ENCODE data around the gene PALB2.
A peak's percentile ranks its signal among the peaks of the same experiment; 100 is the strongest.
"Not testable (repeated sequence)": the region's sequence is repeated elsewhere in the genome, so short reads cannot be mapped to it uniquely, and the experiment has no call there.

The PALB2 gene

DNA sequence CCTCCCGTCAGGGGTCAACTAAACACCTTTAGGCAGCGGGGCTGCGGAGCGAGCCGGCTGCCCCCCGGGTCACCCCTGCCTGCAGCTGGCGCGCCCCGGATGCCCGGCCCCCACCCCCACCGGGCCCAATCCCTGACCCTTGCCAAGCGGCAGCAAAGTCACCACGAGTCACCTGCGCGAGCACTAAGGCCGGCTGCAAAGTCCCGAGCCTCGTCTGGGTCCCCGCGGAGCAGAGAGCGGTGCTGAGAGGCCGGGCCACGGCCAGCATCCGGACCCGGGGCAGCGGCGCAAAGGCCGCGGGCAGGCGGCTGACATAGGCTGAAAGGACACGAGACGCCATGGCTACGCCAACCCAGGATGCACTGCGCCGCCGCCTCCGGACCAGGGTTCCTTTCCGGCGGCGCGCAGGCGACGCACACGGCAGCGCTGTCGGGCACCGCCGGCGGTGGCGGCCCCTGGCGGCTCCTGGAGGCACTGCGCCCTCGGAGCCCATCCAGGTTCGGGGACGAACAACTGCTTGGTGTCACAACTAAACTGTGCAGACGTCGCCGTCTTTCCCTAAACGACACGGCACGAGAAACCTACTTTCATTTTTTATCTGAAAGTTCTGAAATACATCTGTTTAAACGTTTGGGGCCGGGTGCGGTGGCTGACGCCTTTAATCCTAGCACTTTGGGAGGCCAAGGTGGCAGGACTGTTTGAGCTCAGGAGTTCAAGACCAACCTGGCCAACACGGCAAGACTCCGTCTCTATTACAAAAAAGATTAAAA lies 45.0 kb downstream of the PALB2 start, which contains the start of gene NDUFAB1:
TSS of gene NDUFAB1 (minus strand) at position 366 of the 770 bp plus-strand sequence. CDS start at position 340, 26 bp downstream.
- Histone ChIP-seq H3K27me3 (ENCODE audit: control insufficient read depth, insufficient read depth, low read length) (no peaks in the 10 kb centered on the region), H3K9ac (ENCODE audit: low read depth, low read length) (peak within 1 kb of the TSS; percentile 96), H3K4me3 (ENCODE audit: low read length) (peak within 1 kb of the TSS; percentile 96), H3K4me2 (ENCODE audit: low read length) (peak within 1 kb of the TSS; percentile 85), H3K36me3 (ENCODE audit: insufficient read depth, low read length) (peaks cover 24% of the 10 kb centered on the region), H3K9me3 (replicated peaks; ENCODE audit: low read length) (no peaks in the 10 kb centered on the region), H3K4me1 (ENCODE audit: control insufficient read depth, insufficient read depth, low read length) (peaks cover 9% of the 10 kb centered on the region)

DNA sequence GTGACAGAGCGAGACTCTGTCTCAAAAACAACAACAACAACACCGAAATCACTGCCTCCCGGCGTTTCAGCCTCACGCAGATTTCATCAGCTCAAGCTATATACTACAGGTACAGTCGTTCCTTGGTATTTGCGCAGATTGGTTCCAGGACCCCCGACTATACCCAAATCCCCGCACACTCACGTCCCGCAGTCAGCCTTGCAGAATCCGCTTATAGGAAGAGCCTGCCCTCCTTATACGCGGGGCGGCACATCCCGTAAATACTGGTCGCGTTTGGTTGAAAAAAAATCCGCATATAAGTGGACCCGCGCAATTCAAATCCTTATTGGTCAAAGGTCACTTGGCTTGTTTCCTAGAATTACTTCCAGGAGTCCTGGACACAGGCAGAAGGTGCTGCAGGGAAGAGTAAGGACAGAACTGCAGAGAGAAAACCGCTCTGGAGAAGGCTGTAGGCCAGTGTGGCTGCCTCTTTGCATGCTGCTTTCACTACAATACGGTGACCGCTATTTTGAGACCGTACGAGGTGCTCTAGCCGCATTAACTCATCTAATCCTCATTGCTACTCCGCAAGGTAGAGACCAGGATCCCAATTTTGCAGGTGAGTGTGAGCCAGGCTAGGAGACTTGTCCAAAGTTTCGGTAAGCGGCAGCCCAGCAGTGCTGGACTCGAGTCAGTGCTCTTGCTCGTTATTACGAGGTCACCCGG lies 45.7 kb downstream of the PALB2 start:
- Histone ChIP-seq H3K4me1 (ENCODE audit: control insufficient read depth, insufficient read depth, low read length) (peaks cover 9% of the 10 kb centered on the region), H3K9me3 (replicated peaks; ENCODE audit: low read length) (no peaks in the 10 kb centered on the region), H3K4me3 (ENCODE audit: low read length) (peak overlapping the region; percentile 96), H3K9ac (ENCODE audit: low read depth, low read length) (peak overlapping the region; percentile 96), H3K36me3 (ENCODE audit: insufficient read depth, low read length) (peaks cover 31% of the 10 kb centered on the region), H3K27me3 (ENCODE audit: control insufficient read depth, insufficient read depth, low read length) (no peaks in the 10 kb centered on the region), H3K4me2 (ENCODE audit: low read length) (peak overlapping the region; percentile 85)

DNA sequence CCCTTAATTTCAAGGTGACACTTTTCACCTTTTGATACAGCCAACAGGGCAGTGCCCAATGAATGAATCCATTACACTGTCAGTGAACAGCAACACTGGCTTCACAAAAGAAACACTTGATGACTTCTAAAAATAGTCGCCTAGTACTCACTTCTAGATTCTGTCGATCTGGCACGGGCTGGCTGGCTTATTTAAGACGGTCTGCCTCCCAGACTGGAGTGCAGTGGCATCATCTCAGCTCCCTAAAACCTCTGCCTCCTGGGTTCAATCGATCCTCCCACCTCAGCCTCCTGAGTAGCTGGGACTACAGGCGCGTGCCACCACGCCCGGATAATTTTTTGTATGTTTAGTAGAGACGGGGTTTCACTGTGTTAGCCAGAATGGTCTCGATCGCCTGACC lies 46.9 kb downstream of the PALB2 start:
- Histone ChIP-seq H3K4me3 (ENCODE audit: low read length) (no peak overlapping the region), H3K27me3 (ENCODE audit: control insufficient read depth, insufficient read depth, low read length) (no peaks in the 10 kb centered on the region), H3K9me3 (replicated peaks; ENCODE audit: low read length) (no peaks in the 10 kb centered on the region), H3K4me1 (ENCODE audit: control insufficient read depth, insufficient read depth, low read length) (peaks cover 9% of the 10 kb centered on the region), H3K36me3 (ENCODE audit: insufficient read depth, low read length) (peaks cover 38% of the 10 kb centered on the region), H3K9ac (ENCODE audit: low read depth, low read length) (no peak overlapping the region), H3K4me2 (ENCODE audit: low read length) (no peak overlapping the region)

DNA sequence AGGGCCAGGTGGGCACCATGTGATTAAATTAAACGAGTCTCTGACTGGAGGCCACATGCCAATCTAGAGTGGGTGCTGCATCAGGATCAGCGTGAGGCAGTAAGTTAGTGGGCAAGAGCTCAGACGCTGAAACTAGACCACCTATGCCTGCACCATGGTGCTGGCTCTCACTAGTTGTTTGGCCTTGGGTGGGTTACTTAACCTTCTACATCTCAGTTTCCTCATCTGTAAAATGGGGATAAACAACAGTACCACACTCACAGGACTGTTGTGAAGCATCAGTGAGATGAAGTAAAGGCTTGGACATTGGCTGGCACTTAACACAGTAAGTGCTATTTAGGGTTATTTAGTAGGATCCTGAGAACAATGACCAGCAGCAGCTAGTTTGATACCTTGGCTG lies 50.9 kb downstream of the PALB2 start:
- peaks cover 51% of the 10 kb centered on the region for H3K36me3 ChIP-seq (ENCODE audit: insufficient read depth, low read length)
- H3K27me3 ChIP-seq (ENCODE audit: control insufficient read depth, insufficient read depth, low read length): no peaks in the 10 kb centered on the region
- no peak overlapping the region for H3K4me3 ChIP-seq (ENCODE audit: low read length)
- peaks cover 20% of the 10 kb centered on the region for H3K4me1 ChIP-seq (ENCODE audit: control insufficient read depth, insufficient read depth, low read length)
- no peaks in the 10 kb centered on the region for H3K9me3 ChIP-seq (replicated peaks; ENCODE audit: low read length)
- H3K9ac ChIP-seq (ENCODE audit: low read depth, low read length): no peak overlapping the region
- no peak overlapping the region for H3K4me2 ChIP-seq (ENCODE audit: low read length)

DNA sequence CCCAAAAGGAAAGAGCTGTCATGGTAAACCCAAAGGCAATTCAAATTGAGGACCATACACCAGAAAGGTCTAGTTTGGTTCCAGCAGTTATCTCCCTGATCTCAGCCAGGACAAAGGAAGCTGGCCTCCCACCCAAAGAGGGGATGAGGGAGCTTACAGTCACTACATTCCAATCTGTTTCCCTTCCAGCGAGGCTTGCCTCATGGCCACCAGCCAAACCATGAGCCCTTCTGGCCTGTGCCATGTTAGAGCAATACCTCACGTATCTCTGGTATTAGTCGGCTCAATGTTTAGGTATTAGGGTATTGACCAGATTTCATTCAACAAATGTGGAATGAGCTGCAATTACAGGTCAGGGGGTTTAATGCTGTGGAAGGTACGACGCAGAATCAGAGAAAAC lies 53.4 kb downstream of the PALB2 start:
- H3K9me3 ChIP-seq (replicated peaks; ENCODE audit: low read length): no peaks in the 10 kb centered on the region
- peaks cover 51% of the 10 kb centered on the region for H3K36me3 ChIP-seq (ENCODE audit: insufficient read depth, low read length)
- H3K9ac ChIP-seq (ENCODE audit: low read depth, low read length): no peak overlapping the region
- peaks cover 12% of the 10 kb centered on the region for H3K4me1 ChIP-seq (ENCODE audit: control insufficient read depth, insufficient read depth, low read length)
- H3K4me3 ChIP-seq (ENCODE audit: low read length): no peak overlapping the region
- peak overlapping the region; percentile 30 for H3K4me2 ChIP-seq (ENCODE audit: low read length)
- H3K27me3 ChIP-seq (ENCODE audit: control insufficient read depth, insufficient read depth, low read length): no peaks in the 10 kb centered on the region

DNA sequence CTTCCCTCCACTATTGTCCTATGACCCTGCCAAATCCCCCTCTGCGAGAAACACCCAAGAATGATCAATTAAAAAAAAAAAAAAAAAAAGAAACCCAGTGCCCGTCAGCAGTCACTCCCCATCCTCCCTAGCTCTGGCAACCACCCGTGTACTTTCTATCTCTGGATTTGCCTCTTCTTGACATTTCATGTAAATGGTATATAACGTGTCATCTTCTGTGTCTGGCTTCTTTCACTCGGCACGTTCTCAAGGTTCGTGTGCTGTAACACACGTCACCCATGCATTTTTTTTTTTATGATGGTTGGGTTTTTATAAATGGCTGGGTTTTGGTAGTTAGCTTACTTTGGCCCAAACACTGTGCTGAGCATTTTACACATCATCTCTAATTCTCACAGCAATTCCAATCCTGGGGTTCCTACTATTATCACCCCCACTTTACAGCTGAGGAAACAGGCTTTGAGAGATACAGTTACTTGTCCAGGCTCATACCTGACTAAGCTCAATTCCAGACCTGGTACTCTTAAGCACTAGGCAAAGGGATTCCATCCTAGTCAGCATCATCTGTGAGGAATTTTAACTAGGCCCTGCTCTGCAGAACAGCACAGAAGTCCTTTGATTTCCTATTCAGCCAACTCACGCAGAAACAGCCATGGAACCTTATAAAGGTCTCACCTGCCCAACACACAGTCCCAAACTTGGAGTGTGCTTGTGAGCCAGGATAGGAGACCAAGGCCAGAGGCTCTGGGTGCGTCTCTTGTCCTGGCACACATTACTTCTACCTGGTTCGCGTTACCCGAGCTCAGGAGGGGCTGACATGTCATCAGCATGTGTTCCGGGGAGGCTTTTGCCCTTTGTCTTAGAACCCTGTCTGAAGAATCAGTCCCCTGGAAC lies 56.7 kb downstream of the PALB2 start:
- Histone ChIP-seq H3K4me3 (ENCODE audit: low read length) (no peak overlapping the region), H3K27me3 (ENCODE audit: control insufficient read depth, insufficient read depth, low read length) (no peaks in the 10 kb centered on the region), H3K4me2 (ENCODE audit: low read length) (no peak overlapping the region), H3K9ac (ENCODE audit: low read depth, low read length) (no peak overlapping the region), H3K9me3 (replicated peaks; ENCODE audit: low read length) (no peaks in the 10 kb centered on the region), H3K36me3 (ENCODE audit: insufficient read depth, low read length) (peaks cover 44% of the 10 kb centered on the region), H3K4me1 (ENCODE audit: control insufficient read depth, insufficient read depth, low read length) (peaks cover 12% of the 10 kb centered on the region)

DNA sequence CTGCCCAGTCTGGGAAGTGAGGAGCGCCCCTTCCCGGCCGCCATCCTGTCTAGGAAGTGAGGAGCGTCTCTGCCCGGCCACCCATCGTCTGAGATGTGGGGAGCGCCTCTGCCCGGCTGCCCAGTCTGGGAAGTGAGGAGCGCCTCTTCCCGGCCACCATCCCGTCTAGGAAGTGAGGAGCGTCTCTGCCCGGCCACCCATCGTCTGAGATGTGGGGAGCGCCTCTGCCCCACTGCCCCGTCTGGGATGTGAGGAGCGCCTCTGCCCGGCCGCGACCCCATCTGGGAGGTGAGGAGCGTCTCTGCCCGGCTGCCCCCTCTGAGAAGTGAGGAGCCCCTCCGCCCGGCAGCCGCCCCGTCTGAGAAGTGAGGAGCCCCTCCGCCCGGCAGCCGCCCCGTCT lies 57.8 kb downstream of the PALB2 start:
- H3K27me3 ChIP-seq (ENCODE audit: control insufficient read depth, insufficient read depth, low read length); H3K9ac ChIP-seq (ENCODE audit: low read depth, low read length); H3K4me2 ChIP-seq (ENCODE audit: low read length); H3K4me3 ChIP-seq (ENCODE audit: low read length); H3K9me3 ChIP-seq (replicated peaks; ENCODE audit: low read length): not testable (repeated sequence)
- Histone ChIP-seq H3K4me1 (ENCODE audit: control insufficient read depth, insufficient read depth, low read length) (peaks cover 10% of the 10 kb centered on the region), H3K36me3 (ENCODE audit: insufficient read depth, low read length) (peaks cover 47% of the 10 kb centered on the region)

DNA sequence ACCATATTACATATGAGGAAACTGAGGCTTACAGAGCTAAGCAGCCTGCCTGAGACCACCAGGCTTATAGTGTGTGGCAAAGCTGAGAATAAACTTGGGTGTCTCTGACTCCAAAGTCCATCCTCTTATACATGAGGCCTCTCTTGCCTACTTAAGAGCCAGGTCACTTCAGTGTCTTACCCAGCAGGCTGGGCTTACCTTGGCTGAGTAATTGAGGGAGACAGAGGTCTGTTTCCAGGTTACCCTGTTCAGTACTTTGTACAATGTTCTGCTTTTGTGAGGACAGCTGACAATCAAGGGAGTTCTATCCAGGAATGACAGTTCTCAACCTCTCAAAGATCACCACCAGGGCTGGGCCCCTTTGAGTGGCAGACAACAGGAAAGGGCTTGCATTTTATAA lies 59.3 kb downstream of the PALB2 start:
- H3K36me3 ChIP-seq (ENCODE audit: insufficient read depth, low read length): peaks cover 46% of the 10 kb centered on the region
- H3K9me3 ChIP-seq (replicated peaks; ENCODE audit: low read length): no peaks in the 10 kb centered on the region
- no peak overlapping the region for H3K4me2 ChIP-seq (ENCODE audit: low read length)
- no peak overlapping the region for H3K4me3 ChIP-seq (ENCODE audit: low read length)
- no peaks in the 10 kb centered on the region for H3K27me3 ChIP-seq (ENCODE audit: control insufficient read depth, insufficient read depth, low read length)
- no peaks in the 10 kb centered on the region for H3K4me1 ChIP-seq (ENCODE audit: control insufficient read depth, insufficient read depth, low read length)
- H3K9ac ChIP-seq (ENCODE audit: low read depth, low read length): no peak overlapping the region

DNA sequence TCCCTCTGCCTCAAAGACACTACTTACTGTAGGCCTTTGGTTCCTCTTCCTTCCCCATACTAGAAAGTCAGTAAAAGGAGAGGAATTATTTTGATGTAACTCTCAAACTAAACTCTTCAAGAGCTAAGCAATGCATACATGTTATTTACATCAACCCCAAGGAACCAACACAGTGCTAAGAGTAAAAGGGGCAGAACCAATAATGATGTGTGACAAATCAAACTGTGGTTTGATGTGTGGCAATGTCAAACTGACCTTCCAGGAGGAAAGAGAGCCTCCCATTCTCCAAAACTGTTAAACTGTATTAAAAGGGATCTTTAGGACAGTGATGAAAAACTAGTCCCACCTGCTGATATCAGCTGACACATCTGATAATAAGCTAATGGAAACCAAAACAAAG lies 60.7 kb downstream of the PALB2 start:
- Histone ChIP-seq H3K27me3 (ENCODE audit: control insufficient read depth, insufficient read depth, low read length) (no peaks in the 10 kb centered on the region), H3K9me3 (replicated peaks; ENCODE audit: low read length) (no peaks in the 10 kb centered on the region), H3K4me1 (ENCODE audit: control insufficient read depth, insufficient read depth, low read length) (no peaks in the 10 kb centered on the region), H3K4me3 (ENCODE audit: low read length) (no peak overlapping the region), H3K4me2 (ENCODE audit: low read length) (no peak overlapping the region), H3K9ac (ENCODE audit: low read depth, low read length) (no peak overlapping the region), H3K36me3 (ENCODE audit: insufficient read depth, low read length) (peaks cover 51% of the 10 kb centered on the region)

DNA sequence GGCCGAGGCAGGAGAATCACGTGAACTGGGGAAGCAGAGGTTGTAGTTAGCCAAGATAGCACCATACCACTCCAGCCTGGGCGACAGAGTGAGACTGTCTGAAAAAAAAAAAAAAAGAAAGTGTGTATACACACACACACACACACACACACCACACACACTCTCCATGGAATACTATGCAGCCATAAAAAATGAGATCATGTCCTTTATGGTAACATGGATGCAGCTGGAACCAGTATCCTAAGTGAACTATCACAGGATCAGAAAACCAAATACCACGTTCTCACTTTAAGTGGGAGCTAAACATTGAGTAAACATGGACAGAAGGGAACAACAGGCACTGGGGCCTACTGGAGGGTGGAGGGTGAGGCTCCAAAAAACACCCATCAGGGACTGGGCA lies 61.7 kb downstream of the PALB2 start:
- no peak overlapping the region for H3K9ac ChIP-seq (ENCODE audit: low read depth, low read length)
- no peak overlapping the region for H3K4me3 ChIP-seq (ENCODE audit: low read length)
- H3K4me2 ChIP-seq (ENCODE audit: low read length): no peak overlapping the region
- no peaks in the 10 kb centered on the region for H3K4me1 ChIP-seq (ENCODE audit: control insufficient read depth, insufficient read depth, low read length)
- no peaks in the 10 kb centered on the region for H3K9me3 ChIP-seq (replicated peaks; ENCODE audit: low read length)
- H3K36me3 ChIP-seq (ENCODE audit: insufficient read depth, low read length): peaks cover 43% of the 10 kb centered on the region
- no peaks in the 10 kb centered on the region for H3K27me3 ChIP-seq (ENCODE audit: control insufficient read depth, insufficient read depth, low read length)

DNA sequence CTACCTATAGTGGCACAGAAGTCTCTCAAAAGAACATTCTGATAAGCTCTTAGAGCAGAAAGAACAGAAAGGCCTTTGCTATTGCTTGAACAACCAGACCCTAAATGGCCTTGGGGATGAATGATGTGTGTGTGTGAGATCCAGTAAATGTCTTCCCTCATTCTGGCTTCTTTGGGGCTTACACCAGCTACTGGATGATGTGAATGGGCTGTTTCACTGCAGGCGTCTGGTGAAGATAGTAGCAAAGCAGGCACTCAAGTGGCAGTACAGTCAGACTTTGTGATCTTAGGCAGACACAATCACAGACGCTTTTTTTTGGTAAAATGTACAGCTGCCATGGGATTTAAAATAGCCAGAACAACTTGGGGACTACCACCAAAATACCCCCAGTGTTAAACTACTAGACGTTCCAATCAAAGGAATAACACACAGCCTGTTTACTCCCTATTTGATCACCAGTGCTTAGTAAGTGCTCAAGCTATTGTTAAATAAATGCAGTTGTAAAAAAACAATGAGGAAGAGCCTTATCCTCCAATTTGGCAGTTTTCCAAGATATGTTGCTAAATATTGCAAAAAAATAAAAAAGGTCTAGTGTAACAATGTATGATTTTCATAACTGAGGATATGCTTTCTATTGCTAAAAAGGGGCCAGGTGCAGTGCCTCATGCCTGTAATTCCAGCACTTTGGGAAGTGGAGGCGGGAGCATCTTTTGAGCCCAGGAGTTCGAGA lies 62.8 kb downstream of the PALB2 start:
- Histone ChIP-seq H3K27me3 (ENCODE audit: control insufficient read depth, insufficient read depth, low read length) (no peaks in the 10 kb centered on the region), H3K9me3 (replicated peaks; ENCODE audit: low read length) (no peaks in the 10 kb centered on the region), H3K9ac (ENCODE audit: low read depth, low read length) (no peak overlapping the region), H3K4me2 (ENCODE audit: low read length) (no peak overlapping the region), H3K36me3 (ENCODE audit: insufficient read depth, low read length) (peaks cover 51% of the 10 kb centered on the region), H3K4me3 (ENCODE audit: low read length) (no peak overlapping the region), H3K4me1 (ENCODE audit: control insufficient read depth, insufficient read depth, low read length) (no peaks in the 10 kb centered on the region)

Data from skeletal muscle satellite cell (primary cell).